Caco-2 (cell line): ENCODE data around the gene CADPS. TPM values are rescaled to one million over a fixed set of nuclear protein-coding genes. Genes with fewer than 3 reads are reported as not detected.

Experiments
- BruUV-seq: library from RNA; stranded (reverse); fragments of 400-500 nt; replicated peaks from 2 replicates; lab custom pipeline; 2021; lab: Mats Ljungman, UMichigan
- CTCF ChIA-PET: fragments of 300-600 bp; sonication (Branson Sonifier 250); formaldehyde crosslinking; loops from one replicate; lab custom pipeline; 2022; ENCODE audit warnings: antibody characterized with exemption; lab: Charles Lee
- POLR2A ChIA-PET: fragments of 300-600 bp; sonication (Branson Sonifier 250); formaldehyde crosslinking; loops from one replicate; lab custom pipeline; 2022; ENCODE audit warnings: antibody characterized with exemption; lab: Charles Lee
- DNase-seq, 2 experiments: peaks; one replicate each; pipeline versions ENCODE4 v3.0.0 to v3.0.0-alpha.2; 2020 to 2022
- H3K27me3 ChIP-seq: replicated peaks from 2 replicates; pipeline ENCODE4 v1.6.0; 2011; ENCODE audit warnings: low read length; ENCODE audit not compliant: control insufficient read depth, insufficient read depth
- H3K36me3 ChIP-seq: 2 replicates; pipeline ENCODE4 v1.5.1; 2011; ENCODE audit warnings: low read length; ENCODE audit not compliant: control insufficient read depth, insufficient read depth
- H3K4me1 ChIP-seq: fragments of 250-450 bp; sonication (Bioruptor Pico); 2 replicates; pipeline ENCODE4 v1.5.1; 2020; ENCODE audit warnings: mild to moderate bottlenecking
- H3K4me3 ChIP-seq: 2 replicates; pipeline ENCODE4 v1.5.1; 2011; ENCODE audit warnings: low read depth, mild to moderate bottlenecking, control low read depth, low read length
- H3K9me3 ChIP-seq: fragments of 250-450 bp; sonication (Bioruptor Pico); 2 replicates; pipeline ENCODE4 v1.5.1; 2020; ENCODE audit warnings: mild to moderate bottlenecking, moderate library complexity
- H3K27ac Mint-ChIP-seq: one replicate; pipeline ENCODE4 v1.8.0; 2022; ENCODE audit warnings: mixed read lengths; ENCODE audit not compliant: unreplicated experiment
- H3K27me3 Mint-ChIP-seq: one replicate; pipeline ENCODE4 v1.8.0; 2022; ENCODE audit warnings: mixed read lengths; ENCODE audit not compliant: insufficient read depth, unreplicated experiment
- H3K36me3 Mint-ChIP-seq: one replicate; pipeline ENCODE4 v1.8.0; 2022; ENCODE audit warnings: mild to moderate bottlenecking, mixed read lengths; ENCODE audit not compliant: insufficient read depth, unreplicated experiment
- H3K4me1 Mint-ChIP-seq: one replicate; pipeline ENCODE4 v1.8.0; 2022; ENCODE audit warnings: low read depth, mixed read lengths; ENCODE audit not compliant: unreplicated experiment
- H3K4me3 Mint-ChIP-seq: one replicate; pipeline ENCODE4 v1.8.0; 2022; ENCODE audit warnings: mild to moderate bottlenecking, moderate library complexity, mixed read lengths; ENCODE audit not compliant: unreplicated experiment
- H3K9me3 Mint-ChIP-seq: one replicate; pipeline ENCODE4 v1.8.0; 2022; ENCODE audit warnings: mixed read lengths; ENCODE audit not compliant: unreplicated experiment
- CTCF ChIP-seq, 2 experiments: fragments of 200-600 bp in 1 of 2; IDR thresholded peaks; 1 replicate in 1 of 2; 2 replicates in 1 of 2; pipeline versions ENCODE4 v1.5.1 to v1.8.0; 2011 to 2022; ENCODE audit warnings: antibody characterized with exemption in 1 of 2, control low read depth in 1 of 2, inconsistent platforms in 1 of 2, low read depth in 1 of 2, low read length in 1 of 2, mild to moderate bottlenecking in 1 of 2, moderate library complexity in 1 of 2; ENCODE audit not compliant: insufficient read depth in 1 of 2, severe bottlenecking in 1 of 2, unreplicated experiment in 1 of 2
- intact Hi-C: fragments of 100-400 bp; cut with micrococcal nuclease; formaldehyde crosslinking; loops from one replicate; pipeline ENCODE4 v1.10.0; 2022; ENCODE audit not compliant: unreplicated experiment
- total RNA-seq: library from RNA; stranded (reverse); gene quantifications from 2 replicates; pipeline ENCODE4 v1.2.3, GENCODE V29; 2022

Gene CADPS
- total RNA-seq, 1 experiment from 2014 or later: not detected

DNA sequence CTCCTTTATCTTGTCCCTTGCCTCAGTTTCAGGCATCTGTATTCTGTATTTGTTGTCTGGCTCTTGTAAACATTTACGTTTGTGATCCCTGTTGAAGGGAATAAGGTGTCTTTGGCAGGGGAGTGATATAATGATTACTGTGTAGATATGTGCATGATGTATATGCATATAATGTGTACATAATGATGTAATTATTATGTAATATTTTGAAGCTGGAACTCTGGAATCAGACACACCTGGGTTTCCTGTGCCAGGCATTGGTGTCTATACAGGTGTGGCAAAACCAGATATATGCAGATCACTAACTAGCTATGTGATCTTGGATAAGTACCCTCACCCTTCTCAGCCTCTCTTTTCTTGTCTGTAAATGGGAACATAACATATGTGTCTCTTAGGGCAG lies 260.7 kb downstream of the CADPS start:
- Mint-ChIP-seq H3K36me3 (no peaks in the 10 kb centered on the region), H3K9me3 (no peaks in the 10 kb centered on the region), H3K4me1 (no peaks in the 10 kb centered on the region), H3K27ac (no peak overlapping the region), H3K4me3 (no peak overlapping the region), H3K27me3 (peaks cover 10% of the 10 kb centered on the region)
- intact Hi-C loops: no loop called here
- no TSS peak for BruUV-seq
- ChIA-PET CTCF (no interaction called here), POLR2A (no interaction called here)
- no peaks in the 10 kb centered on the region for H3K4me1 ChIP-seq
- H3K36me3 ChIP-seq: no peaks in the 10 kb centered on the region
- no peaks in the 10 kb centered on the region for H3K9me3 ChIP-seq
- peaks cover 1% of the 10 kb centered on the region; the same call in 1 of the 2 replicates for H3K27me3 ChIP-seq
- H3K4me3 ChIP-seq: no peak overlapping the region
- no peak for TF ChIP-seq CTCF (IDR thresholded peaks at IDR 0.05; ENCODE audit: insufficient read depth in 1 of 2, low read depth in 1 of 2, low read length in 1 of 2, severe bottlenecking in 1 of 2, unreplicated experiment in 1 of 2)
- DNase-seq: no peak

- CTCF ChIA-PET: no interaction called here
- DNase-seq: no peak
- no peaks in the 10 kb centered on the region for H3K4me1 ChIP-seq
- no peaks in the 10 kb centered on the region for H3K4me1 Mint-ChIP-seq
- no peaks in the 10 kb centered on the region for H3K36me3 ChIP-seq
- POLR2A ChIA-PET: no interaction called here
- H3K27ac Mint-ChIP-seq: no peak overlapping the region
- H3K36me3 Mint-ChIP-seq: no peaks in the 10 kb centered on the region
- no peaks in the 10 kb centered on the region for H3K9me3 Mint-ChIP-seq
- BruUV-seq: no TSS peak
- no peak overlapping the region for H3K4me3 Mint-ChIP-seq
- peaks cover 1% of the 10 kb centered on the region; the same call in 1 of the 2 replicates for H3K27me3 ChIP-seq
- intact Hi-C loops: no loop called here
- TF ChIP-seq CTCF (IDR thresholded peaks at IDR 0.05; ENCODE audit: insufficient read depth in 1 of 2, low read depth in 1 of 2, low read length in 1 of 2, severe bottlenecking in 1 of 2, unreplicated experiment in 1 of 2): no peak
- no peaks in the 10 kb centered on the region for H3K9me3 ChIP-seq
- H3K27me3 Mint-ChIP-seq: peaks cover 3% of the 10 kb centered on the region
- no peak overlapping the region for H3K4me3 ChIP-seq
These were observed 263.5 kb downstream of the CADPS start for GRCh38 chr3:62611541-62612240.

DNA sequence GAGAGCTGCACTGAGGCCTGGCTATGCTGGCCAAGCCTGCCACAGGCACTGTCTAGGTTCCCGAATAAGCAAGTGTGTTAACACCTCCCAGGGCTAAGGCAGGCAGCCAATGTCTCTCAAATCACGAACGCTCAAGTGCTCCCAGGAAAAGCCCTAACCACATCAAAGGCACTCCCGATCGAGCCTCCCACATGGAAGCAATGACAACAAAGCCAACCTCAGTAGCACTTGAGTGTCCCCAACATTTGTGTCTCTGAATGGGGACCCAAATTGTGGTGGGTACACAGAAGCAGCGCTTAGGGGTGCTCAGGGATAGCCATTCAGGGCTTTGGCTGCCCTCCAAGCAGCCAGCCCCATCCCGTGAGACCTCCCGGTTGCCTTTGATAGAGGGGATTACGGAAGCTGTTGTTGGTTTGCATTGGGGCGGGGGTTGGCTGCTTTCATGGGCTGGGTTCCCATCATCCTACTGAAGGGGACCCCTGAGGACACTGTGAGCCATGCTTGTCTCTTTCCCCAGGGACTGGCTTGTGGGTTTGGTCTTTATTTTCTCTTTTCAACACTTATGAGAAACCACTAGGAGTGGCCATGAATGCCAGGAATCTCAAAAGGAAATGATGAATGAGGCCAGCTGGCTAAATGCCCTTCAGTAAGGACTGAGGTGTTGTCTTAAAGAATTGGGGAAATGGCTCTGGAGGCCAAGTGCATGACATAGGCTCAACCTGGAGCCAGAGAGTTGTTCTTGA lies 267.8 kb downstream of the CADPS start:
- H3K4me3 Mint-ChIP-seq: no peak overlapping the region
- H3K27me3 ChIP-seq: no peaks in the 10 kb centered on the region; the same call in 1 of the 2 replicates
- TF ChIP-seq CTCF (IDR thresholded peaks at IDR 0.05; ENCODE audit: insufficient read depth in 1 of 2, low read depth in 1 of 2, low read length in 1 of 2, severe bottlenecking in 1 of 2, unreplicated experiment in 1 of 2): no peak
- H3K27me3 Mint-ChIP-seq: peaks cover 3% of the 10 kb centered on the region
- H3K9me3 ChIP-seq: no peaks in the 10 kb centered on the region
- no peaks in the 10 kb centered on the region for H3K9me3 Mint-ChIP-seq
- no peaks in the 10 kb centered on the region for H3K36me3 ChIP-seq
- no peak overlapping the region for H3K4me3 ChIP-seq
- ChIA-PET CTCF (no interaction called here), POLR2A (no interaction called here)
- H3K36me3 Mint-ChIP-seq: no peaks in the 10 kb centered on the region
- intact Hi-C loops: no loop called here
- no peak for DNase-seq
- H3K27ac Mint-ChIP-seq: no peak overlapping the region
- no peaks in the 10 kb centered on the region for H3K4me1 Mint-ChIP-seq
- no peaks in the 10 kb centered on the region for H3K4me1 ChIP-seq
- no TSS peak for BruUV-seq
